Kidney (tissue), 14 donors: ENCODE measurements around the gene C7orf57. TPM values are rescaled to one million over a fixed set of nuclear protein-coding genes. Genes with fewer than 3 reads are reported as not detected.

Experiments used
- DNase-seq, 5 donors: peaks; one replicate each; pipeline ENCODE4 v3.0.0-alpha.2; 2013 to 2020
- FAIRE-seq: peaks from 2 replicates; lab custom pipeline; 2012; peaks lifted over from hg19 to GRCh38; lab: Jason Lieb, UNC
- H3K27ac ChIP-seq, 2 donors: one replicate each; pipeline ENCODE4 v1.7.0; 2013; ENCODE audit warnings: low read depth in 2 of 2, low read length in 2 of 2, inconsistent platforms in 1 of 2
- H3K27me3 ChIP-seq: one replicate; pipeline ENCODE4 v1.7.1; 2013; ENCODE audit warnings: low read length, inconsistent platforms; ENCODE audit not compliant: control insufficient read depth, insufficient read depth
- H3K36me3 ChIP-seq, 3 donors: one replicate each; pipeline versions ENCODE4 v1.7.0 to v1.7.1; 2013; ENCODE audit warnings: low read length in 3 of 3, control low read depth in 1 of 3, inconsistent platforms in 1 of 3; ENCODE audit not compliant: insufficient read depth in 3 of 3, control insufficient read depth in 2 of 3
- H3K4me1 ChIP-seq, 3 donors: one replicate each; pipeline versions ENCODE4 v1.7.0 to v1.7.1; 2013; ENCODE audit warnings: low read length in 3 of 3, inconsistent platforms in 1 of 3, low read depth in 1 of 3; ENCODE audit not compliant: control insufficient read depth in 2 of 3, insufficient read depth in 2 of 3
- H3K4me3 ChIP-seq, 3 donors: one replicate each; pipeline versions ENCODE4 v1.7.0 to v1.8.1; 2013; ENCODE audit warnings: low read length in 3 of 3, control low read depth in 1 of 3, inconsistent platforms in 1 of 3
- H3K9ac ChIP-seq, 3 donors: one replicate each; pipeline versions ENCODE4 v1.7.0 to v1.7.1; 2013; ENCODE audit warnings: low read length in 3 of 3, control low read depth in 1 of 3, inconsistent platforms in 1 of 3
- H3K9me3 ChIP-seq, 3 donors: one replicate each; pipeline versions ENCODE4 v1.7.0 to v1.7.1; 2013; ENCODE audit warnings: low read length in 3 of 3, control low read depth in 1 of 3, inconsistent platforms in 1 of 3; ENCODE audit not compliant: control insufficient read depth in 2 of 3, insufficient read depth in 1 of 3
- CTCF ChIP-seq: IDR thresholded peaks from 3 replicates; pipeline ENCODE4 v1.5.1; 2012; ENCODE audit warnings: mild to moderate bottlenecking, moderate library complexity, borderline replicate concordance; ENCODE audit not compliant: insufficient read depth; ENCODE audit errors: extremely low read depth
- intact Hi-C: fragments of 100-400 bp; cut with DNase I; formaldehyde crosslinking; loops from one replicate; pipeline ENCODE4 v1.11.1; 2022
- polyA plus RNA-seq: library from polyadenylated mRNA; stranded (reverse); fragments of 350-450 nt; fragmentation: Illumina TruSeq; extraction: RNeasy Lipid Tissue Mini Kit (QIAGEN cat#74804); gene quantifications from one replicate; pipeline ENCODE4 v1.2.3, GENCODE V29; 2014; ENCODE audit warnings: low read depth, low replicate concordance; ENCODE audit not compliant: insufficient read depth
- total RNA-seq: library from RNA; stranded (reverse); fragmentation: NEBNext Ultra II Directional; extraction: Animal tissue kit (Norgen Biotek cat#: 25700); gene quantifications from one replicate; pipeline ENCODE4 v1.2.1, GENCODE V29; 2021
- donor health status: control.
- donor health status: control.
- donor health status: control.
- donor health status: control.
- donor health status: control.
- donor health status: DM: yes; HTN: yes; CAD: no.
- donor health status: Normal renal cell carcinoma (clear cell type).

The C7orf57 gene
- total and polyA plus RNA-seq, 2 donors from 2014 or later: 0.63 TPM; not detected in 1

- H3K9ac ChIP-seq: no peak overlapping the region
- intact Hi-C loops: no loop called here
- H3K9me3 ChIP-seq: no peaks in the 10 kb centered on the region
- no peaks in the 10 kb centered on the region for H3K27me3 ChIP-seq
- H3K4me3 ChIP-seq: no peak overlapping the region
- DNase-seq (no peak), FAIRE-seq (no peak)
- no peaks in the 10 kb centered on the region for H3K4me1 ChIP-seq
- no peak for TF ChIP-seq CTCF
- H3K27ac ChIP-seq: no peak overlapping the region
- no peaks in the 10 kb centered on the region for H3K36me3 ChIP-seq
These were observed 18.4 kb downstream of the C7orf57 start for GRCh38 chr7:48053736-48054135.

- Histone ChIP-seq H3K9me3 (no peaks in the 10 kb centered on the region), H3K4me1 (no peaks in the 10 kb centered on the region), H3K4me3 (no peak overlapping the region), H3K27me3 (no peaks in the 10 kb centered on the region), H3K9ac (no peak overlapping the region), H3K36me3 (no peaks in the 10 kb centered on the region), H3K27ac (no peak overlapping the region)
- TF ChIP-seq CTCF: no peak
- FAIRE-seq (no peak), DNase-seq (no peak)
- intact Hi-C loops: no loop called here
These were observed 23.6 kb downstream of the C7orf57 start for GRCh38 chr7:48058990-48059389.

DNA sequence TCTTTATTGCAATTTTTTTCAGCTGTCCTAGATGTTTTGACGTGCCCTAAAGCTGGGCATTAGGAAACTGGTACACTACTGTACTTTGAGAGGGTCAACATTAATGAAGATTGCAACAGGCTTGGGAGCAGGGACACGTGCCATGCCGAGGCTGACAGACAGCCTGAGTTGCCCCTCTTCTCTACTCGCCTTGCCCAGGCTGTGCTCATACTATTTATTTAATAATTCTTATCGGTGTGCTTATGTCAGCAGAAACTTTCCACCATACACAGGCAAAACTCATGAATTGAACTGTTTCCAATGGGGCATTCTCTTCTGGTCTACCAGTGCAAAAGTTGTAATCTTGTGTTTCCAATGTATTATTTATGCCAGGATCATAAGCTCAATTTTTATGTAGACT is 24.4 kb downstream of the C7orf57 start:
- no peak for TF ChIP-seq CTCF
- FAIRE-seq (no peak), DNase-seq (no peak)
- Histone ChIP-seq H3K36me3 (no peaks in the 10 kb centered on the region), H3K4me1 (no peaks in the 10 kb centered on the region), H3K27ac (no peak overlapping the region), H3K9ac (no peak overlapping the region), H3K9me3 (no peaks in the 10 kb centered on the region), H3K4me3 (no peak overlapping the region), H3K27me3 (no peaks in the 10 kb centered on the region)
- intact Hi-C loops: no loop called here

- no peak overlapping the region for H3K9ac ChIP-seq
- no peak for TF ChIP-seq CTCF
- intact Hi-C loops: no loop called here
- no peaks in the 10 kb centered on the region for H3K27me3 ChIP-seq
- no peak overlapping the region for H3K4me3 ChIP-seq
- DNase-seq (no peak), FAIRE-seq (no peak)
- H3K4me1 ChIP-seq: no peaks in the 10 kb centered on the region
- H3K27ac ChIP-seq: no peak overlapping the region
- H3K36me3 ChIP-seq: no peaks in the 10 kb centered on the region
- peaks cover 0 to 3% (median 0%) of the 10 kb centered on the region in 3 donors for H3K9me3 ChIP-seq
These were observed 28.6 kb downstream of the C7orf57 start for GRCh38 chr7:48063985-48064384.
